Lower leg skin (tissue), 4 donors: ENCODE results near the gene LIME1. TPM values are rescaled to one million over a fixed set of nuclear protein-coding genes. Genes with fewer than 3 reads are reported as not detected.
"Not testable (repeated sequence)": the region's sequence is repeated elsewhere in the genome, so short reads cannot be mapped to it uniquely, and the experiment has no call there.

Source experiments
- DNase-seq, 2 donors: peaks; one replicate each; pipeline ENCODE4 v3.0.0-alpha.2; 2019; ENCODE audit warnings: low spot score in 2 of 2
- H3K4me3 ChIP-seq: fragments of 200-600 bp; sonication (generic); 2 replicates; pipeline ENCODE4 v1.5.1; 2017; ENCODE audit warnings: mild to moderate bottlenecking, low read depth; ENCODE audit not compliant: poor library complexity, severe bottlenecking
- CTCF ChIP-seq, 3 donors: fragments of 450-650 bp; IDR thresholded peaks; one replicate each; pipeline ENCODE4 v1.5.1; 2016; ENCODE audit warnings: antibody characterized with exemption in 3 of 3, mild to moderate bottlenecking in 3 of 3, moderate library complexity in 2 of 3
- POLR2A ChIP-seq, 2 donors: fragments of 450-650 bp; IDR thresholded peaks; one replicate each; pipeline ENCODE4 v1.6.1; 2016 to 2017; ENCODE audit warnings: antibody characterized with exemption in 2 of 2, mild to moderate bottlenecking in 1 of 2, moderate library complexity in 1 of 2
- WGBS, 2 donors: methylation state at CpG; one replicate each; pipeline ENCODE4 v1.1.5; 2018; 5-methylcytosine and 5-hydroxymethylcytosine counted together
- intact Hi-C: fragments of 100-400 bp; cut with DNase I; formaldehyde crosslinking; loops from one replicate; pipeline ENCODE4 v1.15.0; 2023; ENCODE audit warnings: low total_unique reads
- total RNA-seq, 4 donors: library from RNA; depleted of rRNA; stranded (reverse); fragments of >200 nt; gene quantifications; one replicate each; pipeline ENCODE4 v1.1.0, GENCODE V29; 2016

LIME1 gene
- total RNA-seq, 4 donors from 2014 or later, result 17.8 to 26.3 (median 21.8) TPM

GRCh38 chr20:63775096-63775978 lies 38.9 kb downstream of the LIME1 start:
- no peak for DNase-seq
- intact Hi-C loops, result no loop called here
- no peak overlapping the region for H3K4me3 ChIP-seq
- no peak for TF ChIP-seq CTCF (IDR thresholded peaks at IDR 0.05)
- TF ChIP-seq POLR2A (IDR thresholded peaks at IDR 0.05), result no peak
- 46 to 48% methylated on average over 48 to 49 of the region's 67 CpGs for WGBS, 2 donors

- intact Hi-C loops, H3K4me3 ChIP-seq, DNase-seq: not testable (repeated sequence)
- 93 to 94% methylated on average over 23 of the region's 23 CpGs for WGBS, 2 donors
These were observed 40.4 kb downstream of the LIME1 start for GRCh38 chr20:63776875-63777274.

GRCh38 chr20:63777614-63778013 lies 41.1 kb downstream of the LIME1 start:
- TF ChIP-seq CTCF (IDR thresholded peaks at IDR 0.05) (no peak), POLR2A (IDR thresholded peaks at IDR 0.05) (no peak)
- no peak overlapping the region for H3K4me3 ChIP-seq
- intact Hi-C loops, result no loop called here
- 95 to 96% methylated on average over 13 of the region's 13 CpGs for whole genome bisulfite sequencing, 2 donors
- no peak for DNase-seq

GRCh38 chr20:63778034-63778752 lies 41.7 kb downstream of the LIME1 start:
- TF ChIP-seq CTCF (IDR thresholded peaks at IDR 0.05), result no peak
- no peak for TF ChIP-seq POLR2A (IDR thresholded peaks at IDR 0.05)
- DNase-seq, result no peak
- intact Hi-C loops, result no loop called here
- 70 to 73% methylated on average over 19 of the region's 19 CpGs for WGBS, 2 donors
- H3K4me3 ChIP-seq, result no peak overlapping the region

GRCh38 chr20:63778857-63779256 lies 42.4 kb downstream of the LIME1 start:
- WGBS, 2 donors, result 87 to 91% methylated on average over 9 of the region's 9 CpGs
- TF ChIP-seq POLR2A (IDR thresholded peaks at IDR 0.05), result no peak
- no peak for TF ChIP-seq CTCF (IDR thresholded peaks at IDR 0.05)
- H3K4me3 ChIP-seq, result no peak overlapping the region
- no peak for DNase-seq
- intact Hi-C loops, result no loop called here

- no peak for DNase-seq
- 92 to 93% methylated on average over 14 of the region's 14 CpGs for WGBS, 2 donors
- intact Hi-C loops, result loop anchor here (10.0 kb wide), 1 partner anchor 194 kb away; the partner anchor contains the start of gene SAMD10
- TF ChIP-seq CTCF (IDR thresholded peaks at IDR 0.05) (no peak), POLR2A (IDR thresholded peaks at IDR 0.05) (no peak)
- H3K4me3 ChIP-seq, result no peak overlapping the region
These were observed 44.7 kb downstream of the LIME1 start for GRCh38 chr20:63781181-63781580.
